Measurements from ENCODE around the gene PNKD. TPM values are rescaled to one million over a fixed set of nuclear protein-coding genes. Genes with fewer than 3 reads are reported as not detected.

The PNKD gene
- total RNA-seq, 1 donor from 2014 or later: 45.0 TPM

Small RNAs within 50 kb of the gene (microRNA-seq; reads per million reads assigned to microRNA genes)
- gene MIR6513 (ENCODE audit: unreplicated experiment) (not detected), gene MIR6810 (ENCODE audit: unreplicated experiment) (not detected)

Other genes starting within 250 kb of the PNKD start
- gene RUFY4, start 201.3 kb upstream of the PNKD start, total RNA-seq: not detected in 2 replicates
- not detected in 2 replicates for gene CXCR2, start 144.5 kb upstream of the PNKD start, total RNA-seq
- not detected in 2 replicates for gene CXCR1, start 103.6 kb upstream of the PNKD start, total RNA-seq
- 265 and 284 TPM in 2 replicates for gene ARPC2, start 53.3 kb upstream of the PNKD start, total RNA-seq
- not detected in 2 replicates for gene GPBAR1, start 9.5 kb upstream of the PNKD start, total RNA-seq
- 62.9 and 66.3 TPM in 2 replicates for gene AAMP, start 382 bp upstream of the PNKD start, total RNA-seq
- gene TMBIM1, start 22.0 kb downstream of the PNKD start, total RNA-seq: 86.4 and 97.4 TPM in 2 replicates
- gene CATIP, start 86.3 kb downstream of the PNKD start, total RNA-seq: not detected in 2 replicates
- 0.16 and 0.21 TPM in 2 replicates for gene SLC11A1, start 111.8 kb downstream of the PNKD start, total RNA-seq
- 131 and 138 TPM in 2 replicates for gene CTDSP1, start 129.3 kb downstream of the PNKD start, total RNA-seq
- 0.57 TPM in 1 of 2 replicates, not detected in the other for gene VIL1, start 148.6 kb downstream of the PNKD start, total RNA-seq